Measurements from ENCODE around the gene CMTM4.
"Not testable (repeated sequence)": the region's sequence is repeated elsewhere in the genome, so short reads cannot be mapped to it uniquely, and the experiment has no call there.

The CMTM4 gene

DNA sequence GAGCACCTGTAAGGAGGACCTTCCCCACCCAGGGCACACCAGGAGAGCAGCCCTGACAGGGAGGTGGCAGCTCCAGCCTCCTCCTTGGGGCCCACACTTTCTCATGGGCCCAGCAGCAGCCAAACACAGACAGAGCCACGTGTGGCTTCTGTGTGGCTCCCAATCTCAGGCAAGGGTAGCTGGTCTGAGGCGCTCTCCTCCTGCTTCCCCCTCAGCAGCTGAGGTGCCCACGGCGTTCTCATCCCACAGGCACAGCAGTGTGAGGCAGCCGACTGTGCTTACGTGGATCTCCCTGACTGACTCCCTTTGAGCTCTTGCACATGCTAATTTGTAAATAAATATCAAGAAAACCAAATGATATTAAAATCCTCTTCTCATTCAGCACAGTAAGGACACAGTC is 61.1 kb downstream of the CMTM4 start:
- no peaks in the 10 kb centered on the region for H3K36me3 ChIP-seq (ENCODE audit: insufficient read depth, low read length)
- no peaks in the 10 kb centered on the region for H3K4me1 ChIP-seq (ENCODE audit: insufficient read depth, low read length, poor library complexity, severe bottlenecking)
- no peaks in the 10 kb centered on the region for H3K9me3 ChIP-seq (ENCODE audit: insufficient read depth, low read depth, low read length)
- no peak for TF ChIP-seq EZH2phosphoT487 (IDR thresholded peaks at IDR 0.05; ENCODE audit: borderline replicate concordance)
- TF ChIP-seq, protein P1, sequence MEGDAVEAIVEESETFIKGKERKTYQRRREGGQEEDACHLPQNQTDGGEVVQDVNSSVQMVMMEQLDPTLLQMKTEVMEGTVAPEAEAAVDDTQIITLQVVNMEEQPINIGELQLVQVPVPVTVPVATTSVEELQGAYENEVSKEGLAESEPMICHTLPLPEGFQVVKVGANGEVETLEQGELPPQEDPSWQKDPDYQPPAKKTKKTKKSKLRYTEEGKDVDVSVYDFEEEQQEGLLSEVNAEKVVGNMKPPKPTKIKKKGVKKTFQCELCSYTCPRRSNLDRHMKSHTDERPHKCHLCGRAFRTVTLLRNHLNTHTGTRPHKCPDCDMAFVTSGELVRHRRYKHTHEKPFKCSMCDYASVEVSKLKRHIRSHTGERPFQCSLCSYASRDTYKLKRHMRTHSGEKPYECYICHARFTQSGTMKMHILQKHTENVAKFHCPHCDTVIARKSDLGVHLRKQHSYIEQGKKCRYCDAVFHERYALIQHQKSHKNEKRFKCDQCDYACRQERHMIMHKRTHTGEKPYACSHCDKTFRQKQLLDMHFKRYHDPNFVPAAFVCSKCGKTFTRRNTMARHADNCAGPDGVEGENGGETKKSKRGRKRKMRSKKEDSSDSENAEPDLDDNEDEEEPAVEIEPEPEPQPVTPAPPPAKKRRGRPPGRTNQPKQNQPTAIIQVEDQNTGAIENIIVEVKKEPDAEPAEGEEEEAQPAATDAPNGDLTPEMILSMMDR (conservative IDR thresholded peaks at IDR 0.05; ENCODE audit: low read length) = no peak
- H3K9ac ChIP-seq (ENCODE audit: low read depth, low read length, poor library complexity, severe bottlenecking) = no peak overlapping the region
- no peaks in the 10 kb centered on the region for H3K9me2 ChIP-seq (replicated peaks; ENCODE audit: low read depth, low read length)
- H3K79me2 ChIP-seq (ENCODE audit: insufficient read depth, low read length) = no peaks in the 10 kb centered on the region
- H3F3A ChIP-seq (ENCODE audit: low read depth) = no peaks in the 10 kb centered on the region
- H3K27me3 ChIP-seq (ENCODE audit: insufficient read depth, low read length, poor library complexity, severe bottlenecking) = no peaks in the 10 kb centered on the region
- H2AFZ ChIP-seq (ENCODE audit: low read length) = no peak overlapping the region
- H3K4me3 ChIP-seq (ENCODE audit: low read length, poor library complexity, severe bottlenecking) = no peak overlapping the region
- H4K20me1 ChIP-seq (ENCODE audit: insufficient read depth, low read length, poor library complexity, severe bottlenecking) = no peaks in the 10 kb centered on the region
- H3K4me2 ChIP-seq (ENCODE audit: low read depth, low read length, poor library complexity, severe bottlenecking) = no peak overlapping the region

DNA sequence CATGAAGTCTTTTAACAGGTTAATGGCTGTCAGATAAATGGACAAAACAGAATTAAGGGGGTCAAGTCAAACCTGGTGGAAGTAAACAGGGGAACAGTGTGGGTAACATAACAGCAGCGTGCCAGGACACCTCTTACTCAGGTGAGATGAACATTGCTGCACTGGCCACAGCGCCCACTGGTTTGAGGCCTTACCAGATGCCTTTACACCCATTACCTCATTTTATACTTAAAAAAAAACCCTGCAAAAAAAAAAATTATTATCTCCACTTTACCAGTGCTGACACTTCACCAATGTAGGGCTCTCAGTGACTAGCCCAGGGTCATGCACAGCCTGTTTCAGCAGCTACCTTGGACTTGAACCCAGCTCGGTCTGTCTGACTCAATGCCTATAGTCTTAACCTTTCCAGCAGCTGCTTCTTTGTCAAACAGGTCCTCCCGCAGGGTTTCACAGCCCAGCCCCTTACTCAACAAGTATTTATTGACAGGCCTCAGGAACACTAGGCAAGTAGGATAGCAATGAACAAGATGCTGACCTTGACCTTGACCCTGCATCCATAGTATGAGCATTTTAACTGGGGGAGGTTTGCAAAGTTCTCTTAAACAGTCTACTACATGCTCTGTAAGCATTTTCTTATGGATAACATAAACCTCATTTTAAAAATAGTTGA is 61.9 kb downstream of the CMTM4 start:
- no peaks in the 10 kb centered on the region for H3F3A ChIP-seq (ENCODE audit: low read depth)
- H3K4me2 ChIP-seq (ENCODE audit: low read depth, low read length, poor library complexity, severe bottlenecking) = no peak overlapping the region
- H4K20me1 ChIP-seq (ENCODE audit: insufficient read depth, low read length, poor library complexity, severe bottlenecking) = no peaks in the 10 kb centered on the region
- no peaks in the 10 kb centered on the region for H3K9me2 ChIP-seq (replicated peaks; ENCODE audit: low read depth, low read length)
- no peak overlapping the region for H3K9ac ChIP-seq (ENCODE audit: low read depth, low read length, poor library complexity, severe bottlenecking)
- TF ChIP-seq EZH2phosphoT487 (IDR thresholded peaks at IDR 0.05; ENCODE audit: borderline replicate concordance) = no peak
- TF ChIP-seq, protein P1 (conservative IDR thresholded peaks at IDR 0.05; ENCODE audit: low read length) = no peak
- H3K36me3 ChIP-seq (ENCODE audit: insufficient read depth, low read length) = no peaks in the 10 kb centered on the region
- no peak overlapping the region for H3K4me3 ChIP-seq (ENCODE audit: low read length, poor library complexity, severe bottlenecking)
- no peaks in the 10 kb centered on the region for H3K79me2 ChIP-seq (ENCODE audit: insufficient read depth, low read length)
- H3K9me3 ChIP-seq (ENCODE audit: insufficient read depth, low read depth, low read length) = no peaks in the 10 kb centered on the region
- H2AFZ ChIP-seq (ENCODE audit: low read length) = no peak overlapping the region
- H3K4me1 ChIP-seq (ENCODE audit: insufficient read depth, low read length, poor library complexity, severe bottlenecking) = no peaks in the 10 kb centered on the region
- H3K27me3 ChIP-seq (ENCODE audit: insufficient read depth, low read length, poor library complexity, severe bottlenecking) = no peaks in the 10 kb centered on the region

DNA sequence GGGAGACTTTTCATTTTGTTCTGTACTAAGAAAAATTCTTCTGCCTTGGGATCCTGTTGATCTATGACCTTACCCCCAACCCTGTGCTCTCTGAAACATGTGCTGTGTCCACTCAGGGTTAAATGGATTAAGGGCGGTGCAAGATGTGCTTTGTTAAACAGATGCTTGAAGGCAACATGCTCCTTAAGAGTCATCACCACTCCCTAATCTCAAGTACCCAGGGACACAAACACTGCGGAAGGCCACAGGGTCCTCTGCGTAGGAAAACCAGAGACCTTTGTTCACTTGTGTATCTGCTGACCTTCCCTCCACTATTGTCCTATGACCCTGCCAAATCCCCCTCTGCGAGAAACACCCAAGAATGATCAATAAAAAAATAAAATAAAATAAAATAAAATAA is 65.0 kb downstream of the CMTM4 start:
- H2AFZ ChIP-seq (ENCODE audit: low read length); H3K4me2 ChIP-seq (ENCODE audit: low read depth, low read length, poor library complexity, severe bottlenecking); H3K9ac ChIP-seq (ENCODE audit: low read depth, low read length, poor library complexity, severe bottlenecking); H3K9me2 ChIP-seq (replicated peaks; ENCODE audit: low read depth, low read length); H4K20me1 ChIP-seq (ENCODE audit: insufficient read depth, low read length, poor library complexity, severe bottlenecking); H3F3A ChIP-seq (ENCODE audit: low read depth); H3K27me3 ChIP-seq (ENCODE audit: insufficient read depth, low read length, poor library complexity, severe bottlenecking); H3K36me3 ChIP-seq (ENCODE audit: insufficient read depth, low read length); H3K4me3 ChIP-seq (ENCODE audit: low read length, poor library complexity, severe bottlenecking); H3K79me2 ChIP-seq (ENCODE audit: insufficient read depth, low read length); H3K4me1 ChIP-seq (ENCODE audit: insufficient read depth, low read length, poor library complexity, severe bottlenecking); H3K9me3 ChIP-seq (ENCODE audit: insufficient read depth, low read depth, low read length): not testable (repeated sequence)

DNA sequence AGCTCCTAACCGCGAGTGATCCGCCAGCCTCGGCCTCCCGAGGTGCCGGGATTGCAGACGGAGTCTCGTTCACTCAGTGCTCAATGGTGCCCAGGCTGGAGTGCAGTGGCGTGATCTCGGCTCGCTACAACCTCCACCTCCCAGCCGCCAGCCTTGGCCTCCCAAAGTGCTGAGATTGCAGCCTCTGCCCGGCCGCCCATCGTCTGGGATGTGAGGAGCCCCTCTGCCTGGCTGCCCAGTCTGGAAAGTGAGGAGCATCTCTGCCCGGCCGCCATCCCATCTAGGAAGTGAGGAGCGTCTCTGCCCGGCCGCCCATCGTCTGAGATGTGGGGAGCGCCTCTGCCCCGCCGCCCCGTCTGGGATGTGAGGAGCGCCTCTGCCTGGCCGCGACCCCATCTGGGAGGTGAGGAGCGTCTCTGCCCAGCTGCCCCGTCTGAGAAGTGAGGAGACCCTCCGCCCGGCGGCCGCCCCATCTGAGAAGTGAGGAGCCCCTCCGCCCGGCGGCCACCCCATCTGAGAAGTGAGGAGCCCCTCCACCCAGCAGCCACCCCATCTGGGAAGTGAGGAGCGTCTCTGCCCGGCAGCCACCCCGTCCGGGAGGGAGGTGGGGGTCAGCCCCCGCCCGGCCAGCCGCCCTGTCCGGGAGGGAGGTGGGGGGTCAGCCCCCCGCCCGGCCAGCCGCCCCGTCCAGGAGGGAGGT is 65.8 kb downstream of the CMTM4 start:
- not testable (repeated sequence) for H4K20me1 ChIP-seq (ENCODE audit: insufficient read depth, low read length, poor library complexity, severe bottlenecking); H3K4me1 ChIP-seq (ENCODE audit: insufficient read depth, low read length, poor library complexity, severe bottlenecking); H3K9me2 ChIP-seq (replicated peaks; ENCODE audit: low read depth, low read length); H3K36me3 ChIP-seq (ENCODE audit: insufficient read depth, low read length); H3K27me3 ChIP-seq (ENCODE audit: insufficient read depth, low read length, poor library complexity, severe bottlenecking); H3K4me2 ChIP-seq (ENCODE audit: low read depth, low read length, poor library complexity, severe bottlenecking); H3K79me2 ChIP-seq (ENCODE audit: insufficient read depth, low read length); H2AFZ ChIP-seq (ENCODE audit: low read length); H3K9ac ChIP-seq (ENCODE audit: low read depth, low read length, poor library complexity, severe bottlenecking); H3K9me3 ChIP-seq (ENCODE audit: insufficient read depth, low read depth, low read length); H3F3A ChIP-seq (ENCODE audit: low read depth); H3K4me3 ChIP-seq (ENCODE audit: low read length, poor library complexity, severe bottlenecking)
